H1 (cell line): ENCODE data around the gene ZBTB48.

Experiments
- BACH1 ChIP-seq: IDR thresholded peaks from 2 replicates; pipeline ENCODE4 v1.6.1; 2012; ENCODE audit warnings: low read length, improper control_type of control experiment
- BCL11A ChIP-seq, 2 experiments: IDR thresholded peaks; one replicate each; pipeline ENCODE4 v1.6.1; 2011; ENCODE audit warnings: low read depth in 2 of 2, low read length in 2 of 2, mild to moderate bottlenecking in 2 of 2
- EP300 ChIP-seq, 2 experiments: IDR thresholded peaks; 1 replicate in 1 of 2; 2 replicates in 1 of 2; pipeline ENCODE4 v1.6.1; 2011 to 2012; ENCODE audit warnings: low read depth in 2 of 2, low read length in 2 of 2, mild to moderate bottlenecking in 2 of 2, borderline replicate concordance in 1 of 2, inconsistent platforms in 1 of 2, moderate library complexity in 1 of 2
- EZH2 ChIP-seq: fragments of 200-600 bp; sonication (generic); IDR thresholded peaks from 2 replicates; pipeline ENCODE4 v1.7.1; 2012; ENCODE audit warnings: low read depth, mild to moderate bottlenecking, moderate library complexity, low read length, inconsistent platforms; ENCODE audit not compliant: severe bottlenecking
- JUN ChIP-seq: IDR thresholded peaks from 2 replicates; pipeline ENCODE4 v1.6.1; 2011; ENCODE audit warnings: low read depth, mild to moderate bottlenecking, improper control_type of control experiment, low read length
- KDM1A ChIP-seq: fragments of 200-600, 300-600 bp; sonication (generic); IDR thresholded peaks from 2 replicates; pipeline ENCODE4 v1.7.1; 2016; ENCODE audit warnings: mild to moderate bottlenecking, low read length, borderline replicate concordance
- POLR2A ChIP-seq, 2 experiments: IDR thresholded peaks; 1 replicate in 1 of 2; 2 replicates in 1 of 2; pipeline ENCODE4 v1.6.1; 2011; ENCODE audit warnings: low read depth in 2 of 2, low read length in 2 of 2, mild to moderate bottlenecking in 2 of 2; ENCODE audit errors: control extremely low read depth in 1 of 2
- POLR2AphosphoS5 ChIP-seq: IDR thresholded peaks from 2 replicates; pipeline ENCODE4 v1.6.1; 2011; ENCODE audit warnings: low read depth, low read length
- RAD21 ChIP-seq, 2 experiments: IDR thresholded peaks in 1 of 2; conservative IDR thresholded peaks in 1 of 2; 2 replicates each; pipeline ENCODE4 v1.6.1; 2011; ENCODE audit warnings: low read depth in 2 of 2, low read length in 2 of 2, improper control_type of control experiment in 1 of 2, inconsistent platforms in 1 of 2, mild to moderate bottlenecking in 1 of 2, moderate library complexity in 1 of 2
- RBBP5 ChIP-seq: IDR thresholded peaks from 2 replicates; pipeline ENCODE4 v1.7.1; 2012; ENCODE audit warnings: low read depth, mild to moderate bottlenecking, inconsistent platforms, low read length, moderate library complexity, borderline replicate concordance
- RXRA ChIP-seq: IDR thresholded peaks from 2 replicates; pipeline ENCODE4 v1.6.1; 2011; ENCODE audit warnings: low read depth, mild to moderate bottlenecking, low read length, moderate library complexity; ENCODE audit not compliant: insufficient read depth
- SRF ChIP-seq: IDR thresholded peaks from 2 replicates; pipeline ENCODE4 v1.6.1; 2011; ENCODE audit warnings: mild to moderate bottlenecking, low read depth, low read length, moderate library complexity
- TCF12 ChIP-seq: IDR thresholded peaks from 2 replicates; pipeline ENCODE4 v1.6.1; 2011; ENCODE audit warnings: low read depth, mild to moderate bottlenecking, low read length
- TF ChIP-seq, protein P1 (sequence below), 3 experiments: IDR thresholded peaks; 1 replicate in 2 of 3; 2 replicates in 1 of 3; pipeline versions ENCODE4 v1.5.1 to v1.6.1; 2011; ENCODE audit warnings: low read length in 3 of 3, mild to moderate bottlenecking in 3 of 3, inconsistent platforms in 2 of 3, low read depth in 1 of 3, moderate library complexity in 1 of 3; ENCODE audit not compliant: insufficient read depth in 1 of 3; ENCODE audit errors: control extremely low read depth in 1 of 3

DNA sequence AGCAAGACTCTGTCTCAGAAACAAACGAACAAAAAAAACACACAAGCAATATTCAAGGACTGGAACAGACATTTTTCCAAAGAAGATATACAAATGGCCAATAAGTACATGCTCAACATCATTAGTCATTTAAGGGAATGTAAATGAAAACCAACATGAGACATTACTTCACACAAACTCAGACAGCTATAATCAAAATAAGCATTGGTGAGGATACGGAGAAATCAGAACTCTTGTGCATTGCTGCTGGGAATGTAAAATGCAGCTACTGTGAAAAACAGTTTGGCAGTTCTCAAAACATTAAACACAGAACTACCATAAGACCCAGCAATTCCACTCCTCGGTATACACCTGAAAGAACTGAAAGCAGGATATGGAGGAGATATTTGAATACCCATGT lies 40.8 kb upstream of the ZBTB48 start:
- TF ChIP-seq, protein P1, sequence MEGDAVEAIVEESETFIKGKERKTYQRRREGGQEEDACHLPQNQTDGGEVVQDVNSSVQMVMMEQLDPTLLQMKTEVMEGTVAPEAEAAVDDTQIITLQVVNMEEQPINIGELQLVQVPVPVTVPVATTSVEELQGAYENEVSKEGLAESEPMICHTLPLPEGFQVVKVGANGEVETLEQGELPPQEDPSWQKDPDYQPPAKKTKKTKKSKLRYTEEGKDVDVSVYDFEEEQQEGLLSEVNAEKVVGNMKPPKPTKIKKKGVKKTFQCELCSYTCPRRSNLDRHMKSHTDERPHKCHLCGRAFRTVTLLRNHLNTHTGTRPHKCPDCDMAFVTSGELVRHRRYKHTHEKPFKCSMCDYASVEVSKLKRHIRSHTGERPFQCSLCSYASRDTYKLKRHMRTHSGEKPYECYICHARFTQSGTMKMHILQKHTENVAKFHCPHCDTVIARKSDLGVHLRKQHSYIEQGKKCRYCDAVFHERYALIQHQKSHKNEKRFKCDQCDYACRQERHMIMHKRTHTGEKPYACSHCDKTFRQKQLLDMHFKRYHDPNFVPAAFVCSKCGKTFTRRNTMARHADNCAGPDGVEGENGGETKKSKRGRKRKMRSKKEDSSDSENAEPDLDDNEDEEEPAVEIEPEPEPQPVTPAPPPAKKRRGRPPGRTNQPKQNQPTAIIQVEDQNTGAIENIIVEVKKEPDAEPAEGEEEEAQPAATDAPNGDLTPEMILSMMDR (IDR thresholded peaks at IDR 0.05; ENCODE audit: control extremely low read depth in 1 of 3, insufficient read depth in 1 of 3, low read depth in 1 of 3, low read length in 3 of 3) = no peak
- TF ChIP-seq RBBP5 = no peak
- TF ChIP-seq POLR2AphosphoS5 = no peak
- TF ChIP-seq RXRA = no peak
- TF ChIP-seq POLR2A (IDR thresholded peaks at IDR 0.05; ENCODE audit: control extremely low read depth in 1 of 2, low read depth in 2 of 2, low read length in 2 of 2) = no peak
- no peak for TF ChIP-seq JUN
- TF ChIP-seq KDM1A = no peak
- no peak for TF ChIP-seq BCL11A (IDR thresholded peaks at IDR 0.05; ENCODE audit: low read depth in 2 of 2, low read length in 2 of 2)
- no peak for TF ChIP-seq EZH2
- no peak for TF ChIP-seq RAD21 (IDR thresholded peaks at IDR 0.05 in 1 of 2, conservative IDR thresholded peaks at IDR 0.05 in 1 of 2; ENCODE audit: low read depth in 2 of 2, low read length in 2 of 2)
- no peak for TF ChIP-seq SRF
- TF ChIP-seq EP300 (IDR thresholded peaks at IDR 0.05; ENCODE audit: borderline replicate concordance in 1 of 2, low read depth in 2 of 2, low read length in 2 of 2) = no peak
- TF ChIP-seq TCF12 = no peak
- TF ChIP-seq BACH1 = no peak
